Measurements from ENCODE around the gene SHISA9. TPM values are rescaled to one million over a fixed set of nuclear protein-coding genes. Genes with fewer than 3 reads are reported as not detected.

The SHISA9 gene
- total RNA-seq, 2 donors from 2014 or later: 0.08 to 0.24 TPM

DNA sequence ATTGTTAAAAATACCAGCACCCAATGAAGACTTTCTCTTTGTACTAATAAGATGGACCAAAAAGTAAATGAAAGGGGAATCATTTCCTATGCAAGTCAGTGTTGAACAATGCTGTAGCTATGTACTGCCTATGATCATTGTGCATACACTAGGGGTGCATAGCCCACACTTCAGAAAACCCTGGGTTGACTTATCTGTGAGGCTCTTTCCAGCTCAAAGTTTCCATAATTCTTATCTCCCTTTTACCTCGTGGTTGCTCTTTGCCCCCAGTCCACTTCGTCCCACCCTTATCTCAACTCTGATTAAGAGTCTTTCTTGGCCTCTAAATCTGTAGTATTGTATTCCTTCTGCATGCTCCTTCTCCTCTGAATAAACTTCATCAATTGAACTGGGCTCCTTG is 336.8 kb downstream of the SHISA9 start:
- Mint-ChIP-seq H3K36me3 (ENCODE audit: low read depth) (no peaks in the 10 kb centered on the region), H3K4me1 (no peaks in the 10 kb centered on the region)
- ATAC-seq (replicated peaks): no peak

DNA sequence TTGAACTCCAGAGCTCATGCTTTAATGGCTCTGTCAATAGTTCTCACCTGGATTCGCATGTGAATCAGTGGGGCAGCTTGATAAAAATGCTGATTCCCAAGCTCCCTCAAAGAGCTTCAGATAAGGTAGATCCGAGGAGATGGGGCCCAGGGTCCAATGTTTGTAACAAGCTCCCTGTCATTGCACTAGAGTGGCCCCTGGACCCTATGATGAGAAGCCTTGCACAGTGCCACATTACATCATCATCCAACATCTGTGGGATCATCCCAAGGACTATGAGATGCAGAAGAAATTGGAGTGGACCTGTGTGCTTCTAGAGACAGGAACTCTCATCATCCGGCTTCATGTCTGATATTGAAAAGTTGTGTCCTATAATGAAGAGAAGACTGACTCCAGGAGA is 340.8 kb downstream of the SHISA9 start:
- Mint-ChIP-seq H3K27ac (no peak overlapping the region), H3K36me3 (ENCODE audit: low read depth) (no peaks in the 10 kb centered on the region), H3K4me1 (no peaks in the 10 kb centered on the region), H3K4me3 (no peak overlapping the region), H3K27me3 (no peaks in the 10 kb centered on the region), H3K9me3 (peaks cover 4% of the 10 kb centered on the region)
- no peak for ATAC-seq (replicated peaks)

More for the DNA sequence above, 336.8 kb downstream of the SHISA9 start:
- H3K27me3 Mint-ChIP-seq: no peaks in the 10 kb centered on the region
- H3K9me3 Mint-ChIP-seq: peaks cover 8% of the 10 kb centered on the region
- no peak overlapping the region for H3K4me3 Mint-ChIP-seq
- H3K27ac Mint-ChIP-seq: no peak overlapping the region

DNA sequence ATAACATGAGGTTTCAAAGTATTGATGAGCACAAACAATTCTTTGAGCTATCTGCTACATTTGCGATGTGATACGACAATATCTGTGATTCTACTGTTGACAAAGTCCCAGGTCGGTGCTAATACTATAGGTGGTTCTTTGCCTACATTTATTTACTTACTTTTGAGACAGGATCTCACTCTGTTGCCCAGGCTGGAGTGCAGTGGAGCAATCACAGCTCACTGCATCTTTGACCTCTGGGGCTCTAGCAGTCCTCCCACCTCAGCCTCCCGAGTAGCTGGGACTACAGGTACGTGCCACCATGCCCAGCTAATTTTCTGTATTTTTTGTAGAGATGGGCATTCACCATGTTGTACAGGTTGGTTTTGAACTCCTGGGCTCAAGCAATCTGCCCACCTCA is 343.4 kb downstream of the SHISA9 start:
- Mint-ChIP-seq H3K27me3 (no peaks in the 10 kb centered on the region), H3K27ac (no peak overlapping the region), H3K9me3 (peaks cover 5% of the 10 kb centered on the region), H3K4me3 (no peak overlapping the region), H3K4me1 (no peaks in the 10 kb centered on the region), H3K36me3 (ENCODE audit: low read depth) (no peaks in the 10 kb centered on the region)
- no peak for ATAC-seq (replicated peaks)

DNA sequence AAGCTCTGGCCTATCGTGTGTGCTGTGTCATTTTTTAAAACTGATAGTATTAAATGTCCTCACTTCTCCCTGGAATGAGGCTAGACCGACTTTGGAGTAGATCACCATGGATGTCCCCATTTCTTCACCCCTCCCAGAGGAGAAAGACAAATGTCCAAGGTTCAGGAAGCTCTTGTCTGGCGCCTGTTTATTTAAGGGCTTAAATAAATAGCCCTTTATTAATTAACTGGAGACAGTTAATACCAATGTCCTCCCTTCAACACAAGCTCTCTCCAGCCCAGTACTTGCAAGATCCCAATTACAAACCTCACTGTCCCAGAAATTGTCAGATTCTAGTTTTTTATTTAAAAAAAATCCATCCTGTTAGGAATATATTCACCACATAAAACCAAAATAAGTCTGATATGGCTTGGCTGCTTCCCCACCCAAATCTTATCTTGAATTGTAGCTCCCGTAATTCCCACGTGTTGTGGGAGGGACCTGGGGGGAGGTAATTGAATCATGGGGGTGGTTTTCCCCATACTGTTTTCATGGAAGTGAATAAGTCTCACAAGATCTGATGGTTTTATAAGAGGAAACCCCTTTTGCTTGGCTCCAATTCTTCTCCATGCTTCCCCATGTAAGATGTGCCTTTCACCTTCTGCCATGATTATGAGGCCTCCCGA is 344.4 kb downstream of the SHISA9 start:
- no peak for ATAC-seq (replicated peaks)
- Mint-ChIP-seq H3K27ac (no peak overlapping the region), H3K9me3 (peaks cover 5% of the 10 kb centered on the region), H3K4me1 (no peaks in the 10 kb centered on the region), H3K27me3 (no peaks in the 10 kb centered on the region), H3K36me3 (ENCODE audit: low read depth) (no peaks in the 10 kb centered on the region), H3K4me3 (no peak overlapping the region)

DNA sequence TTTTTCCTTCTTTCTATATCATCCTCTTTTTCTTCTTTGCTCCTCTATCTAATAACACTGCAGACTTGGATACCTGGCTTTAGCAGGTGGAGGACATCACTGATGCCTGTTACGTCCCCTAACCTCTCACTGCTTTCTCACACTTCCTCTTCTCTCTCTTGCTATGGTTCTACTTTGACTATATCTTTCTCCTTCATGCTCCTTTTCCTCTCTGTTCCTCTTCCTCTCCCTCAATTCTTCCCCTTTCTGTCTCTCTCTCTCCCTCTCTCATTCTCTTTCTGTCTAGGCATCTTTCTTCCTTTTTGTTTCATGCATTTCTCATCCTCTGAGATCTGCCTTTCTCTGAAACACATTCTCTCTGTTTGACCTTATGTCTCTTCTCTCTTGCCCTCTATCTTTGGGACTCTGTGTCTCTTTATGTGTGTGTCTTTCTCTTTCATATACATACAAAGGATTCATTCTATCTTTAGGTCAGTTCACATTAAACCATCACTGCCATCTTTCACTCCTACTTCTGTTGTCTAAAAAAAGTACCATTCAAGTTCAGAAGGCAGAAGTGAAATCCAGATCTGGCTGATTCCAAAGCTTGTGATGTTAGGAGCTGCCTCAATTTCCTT is 353.7 kb downstream of the SHISA9 start:
- H3K36me3 Mint-ChIP-seq (ENCODE audit: low read depth): no peaks in the 10 kb centered on the region
- H3K4me1 Mint-ChIP-seq: no peaks in the 10 kb centered on the region
- H3K27ac Mint-ChIP-seq: no peak overlapping the region
- no peaks in the 10 kb centered on the region for H3K27me3 Mint-ChIP-seq
- H3K9me3 Mint-ChIP-seq: peaks cover 12% of the 10 kb centered on the region
- ATAC-seq (replicated peaks): no peak
- H3K4me3 Mint-ChIP-seq: no peak overlapping the region

DNA sequence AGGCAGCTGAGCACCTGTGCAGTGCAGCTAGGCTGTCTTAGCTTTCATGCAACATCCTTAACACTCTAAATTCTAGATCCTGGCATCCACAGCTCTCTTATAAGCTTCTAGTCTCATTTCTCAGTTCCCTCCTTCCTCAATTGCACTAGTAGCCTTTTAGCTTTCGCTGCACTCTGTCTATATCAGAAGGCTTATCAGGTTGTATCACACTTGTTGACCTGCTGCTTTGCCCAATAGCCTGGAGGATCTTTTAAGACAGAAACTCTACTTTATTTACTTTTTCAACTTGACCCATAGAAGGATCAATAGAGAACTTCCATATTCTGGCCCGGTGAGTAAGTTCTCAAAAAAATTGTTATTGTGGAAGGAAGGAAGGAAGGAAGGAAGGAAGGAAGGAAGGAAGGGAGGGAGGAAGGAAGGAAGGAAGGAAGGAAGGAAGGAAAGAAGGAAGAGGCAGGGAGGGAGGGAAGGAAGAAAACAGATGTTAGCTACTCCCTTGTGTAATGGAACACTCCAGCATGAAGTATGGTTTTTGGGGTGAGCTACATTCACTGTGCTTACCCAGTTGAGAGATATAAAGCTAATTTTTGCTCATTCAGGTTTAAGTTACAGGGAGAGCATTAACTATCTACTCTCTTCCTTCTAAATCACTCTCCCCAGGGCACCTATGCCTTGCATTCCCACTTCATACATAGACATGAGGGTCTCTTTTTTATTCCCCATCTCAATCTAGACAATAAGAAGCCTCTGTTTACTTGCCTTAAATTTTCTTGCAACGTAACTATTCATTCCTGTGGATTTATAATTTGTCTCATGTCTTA is 361.1 kb downstream of the SHISA9 start:
- Mint-ChIP-seq H3K9me3 (no peaks in the 10 kb centered on the region), H3K4me3 (no peak overlapping the region), H3K4me1 (no peaks in the 10 kb centered on the region), H3K36me3 (ENCODE audit: low read depth) (no peaks in the 10 kb centered on the region), H3K27me3 (peaks cover 3% of the 10 kb centered on the region), H3K27ac (no peak overlapping the region)
- no peak for ATAC-seq (replicated peaks)

DNA sequence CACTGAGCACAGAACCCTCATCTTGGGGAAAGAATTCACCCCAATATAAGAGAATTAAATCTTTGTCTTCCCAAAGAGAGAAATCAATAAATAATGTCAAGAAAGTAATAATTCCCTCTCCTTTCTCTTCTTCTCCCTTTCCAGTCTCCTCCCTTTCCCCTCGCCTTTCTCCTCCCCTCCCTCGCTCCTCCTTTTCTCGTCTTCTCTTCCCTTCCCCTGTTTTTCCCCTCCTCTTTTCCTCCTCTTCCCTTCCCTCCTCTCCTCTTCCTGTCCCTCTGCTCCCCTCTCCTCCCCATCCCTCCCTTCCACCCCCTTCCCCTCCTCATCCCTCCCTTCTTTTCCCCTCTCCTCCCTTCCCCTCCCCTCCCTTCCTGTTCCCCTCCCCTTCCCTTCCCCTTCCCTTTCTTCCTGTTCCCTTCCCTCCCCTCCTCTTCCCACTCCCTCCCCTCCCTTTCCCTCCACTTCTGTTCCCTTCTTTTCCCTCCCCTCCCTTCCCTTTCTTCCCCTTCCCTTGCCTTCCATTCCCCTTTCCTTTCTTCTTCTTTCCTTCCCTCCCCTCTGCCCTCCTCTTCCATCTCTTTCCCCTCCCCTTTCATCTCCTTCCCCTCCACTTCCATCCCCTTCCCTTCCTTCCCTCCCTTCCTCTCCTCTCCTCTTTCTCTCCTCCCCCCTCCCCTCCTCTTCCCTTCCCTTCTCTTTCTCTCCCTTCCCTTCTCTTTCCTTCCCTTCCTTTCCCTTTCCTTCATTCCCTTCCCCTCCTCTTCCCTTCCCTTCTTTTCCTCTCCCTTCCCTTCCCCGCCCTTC is 363.6 kb downstream of the SHISA9 start:
- Mint-ChIP-seq H3K4me3 (no peak overlapping the region), H3K9me3 (peaks cover 4% of the 10 kb centered on the region), H3K4me1 (no peaks in the 10 kb centered on the region), H3K27ac (no peak overlapping the region), H3K36me3 (ENCODE audit: low read depth) (no peaks in the 10 kb centered on the region), H3K27me3 (peaks cover 3% of the 10 kb centered on the region)
- no peak for ATAC-seq (replicated peaks)

DNA sequence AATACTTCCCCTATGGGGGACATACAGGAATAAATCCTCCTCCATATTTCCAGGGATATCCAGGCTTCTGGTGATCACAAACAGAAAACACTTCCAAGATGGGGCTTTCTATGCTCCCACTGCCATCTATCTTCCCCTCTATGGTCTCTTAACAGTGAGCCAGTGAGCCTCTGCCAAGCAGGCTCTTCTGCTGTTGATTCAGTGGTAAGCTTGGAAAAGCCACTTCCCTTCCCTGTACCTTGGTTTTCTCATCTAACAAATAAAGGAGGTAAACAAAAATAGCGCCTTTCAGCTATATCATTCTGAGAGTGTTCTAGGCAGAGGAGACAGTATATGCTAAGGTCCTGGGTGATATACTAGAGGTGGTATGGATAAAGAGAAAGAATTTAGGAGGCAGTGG is 368.0 kb downstream of the SHISA9 start:
- Mint-ChIP-seq H3K36me3 (ENCODE audit: low read depth) (no peaks in the 10 kb centered on the region), H3K9me3 (peaks cover 8% of the 10 kb centered on the region), H3K27ac (no peak overlapping the region), H3K4me3 (no peak overlapping the region), H3K27me3 (peaks cover 3% of the 10 kb centered on the region), H3K4me1 (no peaks in the 10 kb centered on the region)
- no peak for ATAC-seq (replicated peaks)

DNA sequence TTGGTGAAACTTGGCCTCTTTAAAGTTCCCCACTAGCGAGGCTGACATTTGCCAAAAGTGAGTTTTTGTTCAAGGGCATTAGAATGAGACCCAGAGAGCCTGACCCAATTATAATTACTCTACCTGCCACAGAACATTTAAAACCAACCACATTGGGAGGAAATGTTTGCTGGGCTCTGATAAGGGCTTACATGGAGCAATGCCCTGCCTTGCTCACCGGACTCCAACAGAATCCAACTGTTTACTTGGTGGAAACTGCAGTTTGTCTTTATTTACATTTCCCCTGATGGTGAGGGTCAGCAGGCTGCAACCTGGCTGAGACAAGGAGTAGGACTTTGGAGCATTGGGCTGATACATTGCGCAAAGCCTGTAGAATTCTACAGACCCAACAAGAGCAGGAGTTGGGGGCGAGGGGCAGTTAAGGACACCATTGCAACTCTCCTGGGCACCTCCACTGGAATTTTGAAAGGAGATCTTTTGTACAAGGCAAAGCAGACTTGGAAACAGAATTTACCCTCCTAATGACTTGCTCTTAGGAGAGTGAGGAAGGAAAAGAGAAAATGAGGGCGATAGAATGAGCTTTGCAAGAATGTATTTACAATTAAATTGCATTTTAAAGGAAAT is 368.6 kb downstream of the SHISA9 start:
- Mint-ChIP-seq H3K9me3 (peaks cover 8% of the 10 kb centered on the region), H3K36me3 (ENCODE audit: low read depth) (no peaks in the 10 kb centered on the region), H3K27ac (no peak overlapping the region), H3K27me3 (peaks cover 3% of the 10 kb centered on the region), H3K4me3 (no peak overlapping the region), H3K4me1 (no peaks in the 10 kb centered on the region)
- ATAC-seq (replicated peaks): no peak

DNA sequence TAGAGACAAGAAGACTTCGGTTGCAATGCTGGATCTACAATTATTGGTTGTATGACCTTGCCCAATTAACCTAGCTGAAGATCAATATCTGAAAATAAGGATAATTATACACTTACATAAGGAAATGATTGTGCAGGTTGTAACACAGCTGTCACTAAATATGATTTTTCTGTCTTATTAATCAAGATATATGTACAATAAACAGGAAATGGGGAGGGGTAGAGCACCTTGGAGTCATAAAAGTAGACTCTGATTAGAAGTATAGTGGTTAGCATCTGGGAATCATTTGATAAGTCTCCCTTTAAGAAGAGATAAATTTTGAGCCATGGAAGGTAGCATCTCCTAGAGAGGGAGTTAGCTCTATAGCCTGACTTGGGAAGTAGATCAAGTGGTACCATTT is 369.2 kb downstream of the SHISA9 start:
- Mint-ChIP-seq H3K27ac (no peak overlapping the region), H3K9me3 (peaks cover 8% of the 10 kb centered on the region), H3K4me1 (no peaks in the 10 kb centered on the region), H3K4me3 (no peak overlapping the region), H3K36me3 (ENCODE audit: low read depth) (no peaks in the 10 kb centered on the region), H3K27me3 (peaks cover 3% of the 10 kb centered on the region)
- no peak for ATAC-seq (replicated peaks)

DNA sequence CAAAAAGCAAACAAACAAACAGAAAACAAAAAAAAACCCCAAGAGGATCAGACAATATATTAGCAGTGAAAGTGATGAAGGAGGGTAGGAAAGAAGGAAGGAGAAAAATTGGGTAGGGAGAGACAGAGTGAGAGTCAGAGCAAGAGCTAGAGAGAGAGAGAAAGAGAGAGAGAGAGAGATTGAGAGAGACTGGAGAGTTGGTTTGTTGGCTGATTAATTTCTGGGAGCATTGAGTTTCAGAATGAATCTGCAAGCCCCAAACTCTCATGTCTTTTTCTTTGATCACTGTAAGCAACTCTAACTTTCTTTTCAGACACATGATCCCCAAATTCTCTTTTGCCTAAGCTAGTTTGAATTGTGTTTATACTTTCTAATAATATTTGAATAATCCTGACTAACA is 388.1 kb downstream of the SHISA9 start:
- Mint-ChIP-seq H3K27me3 (peaks cover 8% of the 10 kb centered on the region), H3K36me3 (ENCODE audit: low read depth) (no peaks in the 10 kb centered on the region), H3K9me3 (peaks cover 14% of the 10 kb centered on the region), H3K27ac (no peak overlapping the region), H3K4me1 (no peaks in the 10 kb centered on the region), H3K4me3 (no peak overlapping the region)
- ATAC-seq (replicated peaks): peak; percentile 31
